Activated naive CD8-positive, alpha-beta T cell treated with anti-CD3 and anti-CD28 coated beads, Interleukin-2, amount 10 ng/mL, durations not matched to agents 7 days and 5 days (primary cell): Measurements from ENCODE around the gene NUP50. TPM values are rescaled to one million over a fixed set of nuclear protein-coding genes. Genes with fewer than 3 reads are reported as not detected.

Experiments
- ATAC-seq: fragments of 150-1000 bp; cut with Tn5 transposase; one replicate; pipeline ENCODE4 v1.10.0; 2021; ENCODE audit warnings: low read depth, moderate library complexity
- POLR2A ChIA-PET: fragments of 350-600 bp; sonication (Branson Sonifier 250); formaldehyde crosslinking; loops from one replicate; lab custom pipeline; 2021; ENCODE audit warnings: antibody characterized with exemption; lab: Charles Lee
- DNase-seq: peaks from one replicate; pipeline ENCODE4 v3.0.0; 2021
- H3K27ac Mint-ChIP-seq: one replicate; pipeline ENCODE4 v1.8.0; 2022; ENCODE audit warnings: mild to moderate bottlenecking, mixed read lengths
- H3K27me3 Mint-ChIP-seq: one replicate; pipeline ENCODE4 v1.8.0; 2022; ENCODE audit warnings: mild to moderate bottlenecking, moderate library complexity, mixed read lengths
- H3K36me3 Mint-ChIP-seq: one replicate; pipeline ENCODE4 v1.8.0; 2021; ENCODE audit warnings: mild to moderate bottlenecking, mixed read lengths
- H3K4me1 Mint-ChIP-seq: one replicate; pipeline ENCODE4 v1.8.0; 2021; ENCODE audit warnings: mixed read lengths
- H3K4me3 Mint-ChIP-seq: one replicate; pipeline ENCODE4 v1.8.0; 2022; ENCODE audit warnings: mild to moderate bottlenecking, moderate library complexity, mixed read lengths
- H3K9me3 Mint-ChIP-seq: one replicate; pipeline ENCODE4 v1.8.0; 2021; ENCODE audit warnings: mixed read lengths
- total RNA-seq, 2 experiments: library from RNA; stranded (reverse); gene quantifications; one replicate each; pipeline ENCODE4 v1.2.3, GENCODE V29; 2021

NUP50 gene
- total RNA-seq = 100 to 1,000 TPM; 150 to 152 TPM

- Mint-ChIP-seq H3K27ac (peak within 1 kb of the TSS; percentile 99), H3K36me3 (peaks cover 28% of the 10 kb centered on the region), H3K4me3 (peak within 1 kb of the TSS; percentile 100), H3K9me3 (no peaks in the 10 kb centered on the region), H3K27me3 (no peaks in the 10 kb centered on the region), H3K4me1 (peaks cover 50% of the 10 kb centered on the region)
- ATAC-seq (peak; percentile 89), DNase-seq (peak; percentile 99)
- POLR2A ChIA-PET = interaction anchor here (0.6 to 3.3 kb wide), 10 partner anchors 10 to 250 kb away, joined by 3 to 74 read pairs (median 6); partner anchors contain the start of genes RIBC2 and SMC1B
Measured at GRCh38 chr22:45163451-45164269, at the start of gene NUP50. Gene NUP50, plus strand, starts transcription at chr22:45163925. Its CDS starts 4,253 bp downstream, at chr22:45168178.

- no peak overlapping the region for H3K27ac Mint-ChIP-seq
- DNase-seq = no peak
- no peak overlapping the region for H3K4me3 Mint-ChIP-seq
- POLR2A ChIA-PET = no interaction called here
- peaks cover 1% of the 10 kb centered on the region for H3K9me3 Mint-ChIP-seq
- peaks cover 6% of the 10 kb centered on the region for H3K27me3 Mint-ChIP-seq
- H3K4me1 Mint-ChIP-seq = no peaks in the 10 kb centered on the region
- no peak for ATAC-seq
- H3K36me3 Mint-ChIP-seq = no peaks in the 10 kb centered on the region
Measured at GRCh38 chr22:45120440-45120839, 43.3 kb upstream of the NUP50 start.

DNA sequence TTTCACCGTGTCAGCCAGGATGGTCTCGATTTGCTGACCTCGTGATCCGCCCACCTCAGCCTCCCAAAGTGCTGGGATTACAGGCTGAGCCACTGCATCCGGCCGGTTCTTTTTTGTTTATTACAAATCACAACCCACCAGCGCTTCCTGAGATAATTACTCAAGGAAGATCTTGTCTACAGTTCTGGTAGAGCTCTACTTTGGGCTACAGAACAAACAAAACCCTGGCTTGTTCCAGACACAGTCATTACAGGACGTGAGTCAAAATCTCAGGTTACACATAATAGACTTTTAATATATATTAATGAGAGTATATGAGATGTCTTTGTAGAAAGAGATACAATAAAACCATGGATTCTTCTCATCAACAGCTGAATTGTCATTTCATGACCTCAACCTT is 42.8 kb upstream of the NUP50 start:
- Mint-ChIP-seq H3K4me3 (no peak overlapping the region), H3K27me3 (peaks cover 6% of the 10 kb centered on the region), H3K4me1 (no peaks in the 10 kb centered on the region), H3K36me3 (no peaks in the 10 kb centered on the region), H3K9me3 (peaks cover 1% of the 10 kb centered on the region), H3K27ac (no peak overlapping the region)
- POLR2A ChIA-PET = no interaction called here
- no peak for ATAC-seq
- no peak for DNase-seq

- POLR2A ChIA-PET = no interaction called here
- Mint-ChIP-seq H3K4me1 (peaks cover 3% of the 10 kb centered on the region), H3K4me3 (no peak overlapping the region), H3K27ac (no peak overlapping the region), H3K36me3 (no peaks in the 10 kb centered on the region), H3K27me3 (peaks cover 5% of the 10 kb centered on the region), H3K9me3 (peaks cover 1% of the 10 kb centered on the region)
- DNase-seq (no peak), ATAC-seq (no peak)
Measured at GRCh38 chr22:45124176-45124847, 39.4 kb upstream of the NUP50 start.

GRCh38 chr22:45125188-45125587 is 38.5 kb upstream of the NUP50 start:
- no peak overlapping the region for H3K27ac Mint-ChIP-seq
- H3K4me1 Mint-ChIP-seq = peaks cover 10% of the 10 kb centered on the region
- H3K36me3 Mint-ChIP-seq = no peaks in the 10 kb centered on the region
- no peak overlapping the region for H3K4me3 Mint-ChIP-seq
- POLR2A ChIA-PET = no interaction called here
- no peaks in the 10 kb centered on the region for H3K9me3 Mint-ChIP-seq
- H3K27me3 Mint-ChIP-seq = peaks cover 2% of the 10 kb centered on the region
- ATAC-seq (no peak), DNase-seq (no peak)

DNA sequence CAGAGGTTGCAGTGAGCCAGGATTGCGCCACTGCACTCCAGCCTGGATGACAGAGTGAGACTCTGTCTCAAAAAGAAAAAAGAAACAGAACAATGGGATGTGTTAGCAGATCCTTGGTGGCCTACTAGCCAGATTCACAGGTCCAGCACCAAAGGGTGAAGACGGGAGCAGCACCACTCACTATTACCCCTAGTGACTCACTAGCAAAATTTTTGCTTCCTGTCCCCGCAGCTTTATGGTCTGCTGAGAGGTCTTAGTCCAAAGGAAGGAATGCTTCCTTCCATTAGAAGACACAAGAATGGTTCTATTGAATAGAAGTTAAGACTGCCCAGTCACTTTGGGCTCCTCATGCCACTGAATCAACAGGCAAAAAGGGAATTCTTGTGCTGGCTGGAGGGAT is 35.9 kb upstream of the NUP50 start:
- Mint-ChIP-seq H3K36me3 (peaks cover 10% of the 10 kb centered on the region), H3K4me1 (peaks cover 15% of the 10 kb centered on the region), H3K9me3 (no peaks in the 10 kb centered on the region), H3K27me3 (peaks cover 2% of the 10 kb centered on the region), H3K4me3 (no peak overlapping the region), H3K27ac (no peak overlapping the region)
- no peak for ATAC-seq
- POLR2A ChIA-PET = no interaction called here
- DNase-seq = no peak

GRCh38 chr22:45129703-45130524 is 33.8 kb upstream of the NUP50 start:
- ATAC-seq = peak; percentile 77
- POLR2A ChIA-PET = interaction anchor here (2.0 kb wide), 1 partner anchor 33 kb away, joined by 8 read pairs; the partner anchor contains the start of gene NUP50
- Mint-ChIP-seq H3K9me3 (peaks cover 6% of the 10 kb centered on the region), H3K36me3 (peaks cover 24% of the 10 kb centered on the region), H3K27me3 (peaks cover 2% of the 10 kb centered on the region), H3K4me1 (peaks cover 15% of the 10 kb centered on the region), H3K4me3 (peak overlapping the region; percentile 63), H3K27ac (peak overlapping the region; percentile 81)
- DNase-seq = no peak

- H3K36me3 Mint-ChIP-seq = peaks cover 30% of the 10 kb centered on the region
- peaks cover 2% of the 10 kb centered on the region for H3K27me3 Mint-ChIP-seq
- no peak overlapping the region for H3K4me3 Mint-ChIP-seq
- H3K9me3 Mint-ChIP-seq = peaks cover 6% of the 10 kb centered on the region
- H3K4me1 Mint-ChIP-seq = peaks cover 15% of the 10 kb centered on the region
- ATAC-seq (no peak), DNase-seq (no peak)
- H3K27ac Mint-ChIP-seq = no peak overlapping the region
- POLR2A ChIA-PET = interaction anchor here (2.0 kb wide), 1 partner anchor 33 kb away, joined by 8 read pairs; the partner anchor contains the start of gene NUP50
Measured at GRCh38 chr22:45130891-45131290, 32.8 kb upstream of the NUP50 start.

- ATAC-seq (no peak), DNase-seq (no peak)
- Mint-ChIP-seq H3K36me3 (peaks cover 30% of the 10 kb centered on the region), H3K9me3 (peaks cover 6% of the 10 kb centered on the region), H3K4me3 (peak overlapping the region; percentile 3), H3K4me1 (peaks cover 15% of the 10 kb centered on the region), H3K27ac (no peak overlapping the region), H3K27me3 (no peaks in the 10 kb centered on the region)
- POLR2A ChIA-PET = no interaction called here
Measured at GRCh38 chr22:45131749-45132148, 32.0 kb upstream of the NUP50 start.

DNA sequence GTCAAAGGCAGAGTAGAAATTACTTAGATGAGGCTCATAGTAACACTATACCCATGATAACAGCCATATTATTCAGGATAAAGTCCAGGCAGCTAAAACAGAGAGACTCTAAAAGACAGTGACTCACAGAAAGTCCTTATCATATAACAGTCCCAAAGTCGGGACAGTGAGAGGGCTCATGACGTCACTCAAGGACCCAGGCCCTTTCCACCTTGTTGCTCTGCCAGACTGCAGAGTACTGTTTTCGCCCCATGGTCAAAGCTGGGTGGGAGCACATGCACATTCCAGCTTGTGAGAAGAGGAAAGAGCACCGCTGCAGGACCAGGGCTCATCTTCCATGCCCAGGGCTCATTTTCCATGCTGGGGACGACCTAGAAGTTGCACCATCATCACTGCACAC is 29.4 kb upstream of the NUP50 start:
- POLR2A ChIA-PET = no interaction called here
- Mint-ChIP-seq H3K27me3 (no peaks in the 10 kb centered on the region), H3K36me3 (peaks cover 32% of the 10 kb centered on the region), H3K27ac (no peak overlapping the region), H3K4me3 (no peak overlapping the region), H3K4me1 (peaks cover 12% of the 10 kb centered on the region), H3K9me3 (peaks cover 6% of the 10 kb centered on the region)
- DNase-seq = no peak
- ATAC-seq = no peak

DNA sequence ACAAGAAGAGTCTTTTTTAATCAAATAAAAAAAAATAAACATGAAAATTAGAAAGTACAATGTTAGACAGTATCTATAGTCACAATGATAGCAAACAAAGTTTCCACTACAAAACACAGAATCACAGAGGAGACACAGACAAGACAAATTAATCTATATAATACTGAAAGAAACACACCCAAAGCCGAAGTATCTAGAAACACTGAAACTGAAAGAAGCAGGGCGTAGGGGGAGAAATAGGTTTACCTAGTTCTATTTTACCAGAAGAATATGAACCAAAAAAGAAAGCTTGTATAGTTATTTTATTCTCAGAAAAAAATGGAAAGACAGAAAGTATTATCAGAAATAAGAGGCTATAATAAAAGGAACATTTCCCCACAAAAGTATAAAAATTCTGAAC is 27.1 kb upstream of the NUP50 start:
- POLR2A ChIA-PET = no interaction called here
- Mint-ChIP-seq H3K4me1 (no peaks in the 10 kb centered on the region), H3K36me3 (peaks cover 37% of the 10 kb centered on the region), H3K4me3 (no peak overlapping the region), H3K9me3 (peaks cover 6% of the 10 kb centered on the region), H3K27ac (no peak overlapping the region), H3K27me3 (no peaks in the 10 kb centered on the region)
- no peak for DNase-seq
- no peak for ATAC-seq

DNA sequence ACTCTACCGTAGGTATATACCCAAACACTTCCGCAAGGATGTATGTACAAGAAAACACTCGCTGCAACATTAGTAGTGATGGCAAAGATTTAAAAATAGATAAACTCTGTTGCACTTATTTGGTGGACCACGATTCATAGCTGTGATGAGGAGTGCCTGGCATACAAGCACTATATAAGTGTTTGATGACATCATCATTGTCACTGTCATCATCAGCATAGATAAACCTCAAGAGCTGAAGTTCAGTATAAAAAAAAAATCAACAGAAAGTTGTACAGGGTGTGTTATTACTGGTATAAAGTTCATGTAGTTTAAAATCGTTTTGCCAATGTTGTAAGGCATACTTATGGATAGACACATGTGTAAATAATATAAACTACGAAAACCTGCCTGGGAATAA is 24.0 kb upstream of the NUP50 start:
- peaks cover 34% of the 10 kb centered on the region for H3K36me3 Mint-ChIP-seq
- no peaks in the 10 kb centered on the region for H3K4me1 Mint-ChIP-seq
- DNase-seq (no peak), ATAC-seq (no peak)
- peaks cover 1% of the 10 kb centered on the region for H3K9me3 Mint-ChIP-seq
- no peak overlapping the region for H3K27ac Mint-ChIP-seq
- POLR2A ChIA-PET = no interaction called here
- H3K4me3 Mint-ChIP-seq = no peak overlapping the region
- no peaks in the 10 kb centered on the region for H3K27me3 Mint-ChIP-seq

DNA sequence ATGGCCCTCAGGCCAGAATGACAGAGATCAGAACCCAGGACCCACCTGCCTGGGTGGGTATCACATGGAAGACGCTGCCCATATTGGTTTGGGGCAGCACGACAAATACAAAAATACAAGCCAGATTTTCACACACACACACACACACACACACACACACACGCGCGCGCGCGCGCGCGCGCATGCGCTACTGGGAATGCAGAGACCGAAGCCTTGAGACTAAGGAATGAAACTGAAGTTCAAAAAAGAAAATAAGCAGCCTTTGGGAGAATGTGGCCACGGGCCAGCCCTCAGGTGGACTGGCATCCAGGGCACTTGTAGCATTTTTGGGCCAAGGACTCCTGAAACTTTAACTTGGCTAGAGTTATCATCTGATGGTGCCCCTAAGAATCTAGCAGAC is 21.3 kb upstream of the NUP50 start:
- DNase-seq = no peak
- no peaks in the 10 kb centered on the region for H3K4me1 Mint-ChIP-seq
- peaks cover 1% of the 10 kb centered on the region for H3K9me3 Mint-ChIP-seq
- no peak for ATAC-seq
- POLR2A ChIA-PET = no interaction called here
- no peaks in the 10 kb centered on the region for H3K27me3 Mint-ChIP-seq
- peaks cover 28% of the 10 kb centered on the region for H3K36me3 Mint-ChIP-seq
- H3K27ac Mint-ChIP-seq = no peak overlapping the region
- H3K4me3 Mint-ChIP-seq = no peak overlapping the region
